ENCODE results near the gene PGAM5.

PGAM5 gene

GRCh38 chr12:132723015-132723763 lies 12.5 kb downstream of the PGAM5 start:
- DNase-seq (ENCODE audit: low read depth): no peak

GRCh38 chr12:132723764-132724140 lies 13.1 kb downstream of the PGAM5 start:
- no peak for DNase-seq (ENCODE audit: low read depth)

DNA sequence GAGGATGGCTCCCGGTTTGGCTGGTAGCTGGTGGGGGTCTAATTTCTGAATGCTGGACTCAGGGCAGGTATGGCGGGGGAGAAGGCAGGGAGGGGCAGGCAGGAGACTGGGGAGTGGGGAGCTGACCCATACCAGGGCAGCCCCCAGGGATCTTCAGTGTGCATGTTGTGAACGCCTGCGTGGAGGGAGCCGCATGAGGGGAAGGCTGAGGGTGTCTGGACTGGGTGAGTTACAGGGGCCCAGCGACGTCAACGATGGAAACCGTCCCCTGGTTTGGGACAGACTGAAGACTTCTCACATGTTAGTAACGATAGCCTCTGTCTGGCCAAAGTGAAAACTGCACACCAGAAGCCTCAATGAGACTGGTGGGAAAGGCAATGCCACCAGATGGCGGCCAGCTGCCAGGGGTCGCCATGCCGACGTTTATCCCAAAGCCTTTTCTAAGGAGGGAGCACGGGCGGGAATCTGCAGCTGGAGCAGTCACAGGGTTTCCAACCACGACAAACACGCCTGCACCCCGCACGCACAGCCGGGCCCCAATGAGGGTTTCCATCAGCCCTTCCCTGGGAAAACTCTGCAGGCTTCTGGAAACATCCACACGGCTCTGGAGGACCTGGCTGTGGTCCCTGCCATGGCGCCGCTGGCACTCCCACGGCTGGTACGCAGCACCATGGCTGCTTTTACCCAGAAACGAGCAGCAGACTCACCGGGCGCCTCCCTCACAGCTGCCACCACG lies 14.0 kb downstream of the PGAM5 start:
- DNase-seq (ENCODE audit: low read depth): no peak

GRCh38 chr12:132726386-132726785 lies 15.7 kb downstream of the PGAM5 start:
- DNase-seq (ENCODE audit: low read depth): no peak

DNA sequence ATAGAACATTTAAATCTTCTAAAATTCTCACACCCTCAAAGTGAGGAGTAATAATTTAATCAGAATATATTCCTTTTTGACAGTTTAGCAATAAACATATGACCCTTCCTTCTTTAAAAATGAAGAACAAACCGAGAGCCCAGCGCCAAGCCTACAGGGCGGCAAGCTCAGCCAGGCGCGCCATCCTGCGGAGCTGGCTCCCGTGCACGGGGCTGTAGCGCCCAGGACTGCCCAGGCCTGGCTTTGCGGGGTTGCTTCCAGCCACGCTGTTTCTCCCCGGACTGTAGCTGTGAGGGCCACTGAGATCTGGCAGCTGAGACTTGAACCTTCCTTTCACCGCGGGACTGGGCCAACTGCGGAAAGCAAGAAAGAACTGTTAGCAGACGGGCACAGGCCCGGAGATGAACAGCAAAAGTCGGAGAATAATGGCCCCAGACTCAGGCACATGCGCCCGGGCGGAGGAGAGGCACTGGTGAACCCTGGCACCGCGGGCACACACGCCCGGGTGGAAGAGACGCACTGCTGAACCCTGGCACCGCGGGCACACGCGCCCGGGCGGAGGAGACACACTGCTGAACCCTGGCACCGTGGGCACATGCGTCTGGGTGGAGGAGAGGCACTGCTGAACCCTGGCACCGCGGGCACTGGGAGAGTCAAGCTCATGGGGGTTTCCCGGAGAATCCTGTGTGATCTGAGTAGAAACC lies 16.6 kb downstream of the PGAM5 start:
- DNase-seq (ENCODE audit: low read depth): no peak

- no peak for DNase-seq (ENCODE audit: low read depth)
These were observed 17.9 kb downstream of the PGAM5 start for GRCh38 chr12:132728502-132728901.

DNA sequence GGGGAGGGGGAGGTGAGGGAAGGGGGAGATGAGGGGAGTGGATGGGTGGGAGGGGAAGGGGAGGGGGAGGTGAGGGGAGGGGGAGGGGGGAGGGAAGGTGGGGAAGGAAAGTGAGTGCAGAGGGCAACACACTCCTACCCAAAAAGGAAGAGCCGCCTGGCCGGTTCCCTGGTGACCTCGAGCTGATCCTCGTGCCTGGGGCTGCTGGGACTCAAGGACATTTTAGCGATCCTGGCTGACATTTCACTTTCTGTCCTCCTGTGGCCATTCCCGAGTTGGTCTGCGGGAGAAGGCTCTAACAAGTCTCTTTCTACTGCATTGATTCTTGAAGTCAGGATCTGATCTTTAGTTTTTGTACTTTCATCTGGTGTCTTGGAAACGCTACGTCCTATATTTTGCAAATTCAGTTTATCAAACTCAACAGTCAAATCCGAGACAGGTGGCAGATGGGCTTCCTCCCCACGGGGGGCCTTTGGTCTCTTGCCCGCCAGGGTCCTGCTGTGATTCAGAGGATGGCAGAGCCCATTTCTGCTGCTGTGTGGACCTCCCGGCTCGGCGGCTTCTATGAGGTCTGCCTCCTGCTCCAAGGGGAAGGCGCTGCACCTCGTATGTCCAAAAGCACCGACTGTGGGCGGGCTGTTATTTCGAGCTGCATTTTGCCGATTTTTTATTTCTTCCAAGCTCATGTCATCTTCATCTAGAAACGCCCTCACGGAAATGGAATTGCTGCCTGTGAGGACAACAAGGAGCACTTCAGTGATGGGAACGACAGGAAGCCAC lies 19.1 kb downstream of the PGAM5 start:
- DNase-seq (ENCODE audit: low read depth): no peak

GRCh38 chr12:132730353-132730752 lies 19.7 kb downstream of the PGAM5 start:
- DNase-seq (ENCODE audit: low read depth): no peak

- no peak for DNase-seq (ENCODE audit: low read depth)
These were observed 20.9 kb downstream of the PGAM5 start for GRCh38 chr12:132731574-132731973.

DNA sequence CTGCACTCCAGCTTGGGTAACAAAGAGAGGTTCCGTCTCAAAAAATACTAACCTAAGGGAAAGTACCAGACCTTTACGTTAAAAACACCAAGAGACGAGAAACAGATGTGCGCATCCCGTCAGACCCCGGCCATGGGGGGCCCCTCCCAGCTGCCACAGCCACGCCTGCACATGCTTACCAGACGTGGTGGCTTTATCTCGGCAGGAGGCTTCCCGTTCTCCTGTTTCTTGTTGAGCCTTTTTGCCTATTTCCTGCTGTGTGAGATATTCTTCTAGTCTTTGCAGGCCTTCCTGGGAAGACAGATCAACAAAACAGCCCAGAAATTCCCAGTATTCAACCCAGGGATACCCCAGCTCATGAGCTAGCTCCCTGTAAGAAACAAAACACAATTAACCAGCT lies 23.6 kb downstream of the PGAM5 start:
- DNase-seq (ENCODE audit: low read depth): no peak

GRCh38 chr12:132735496-132735895 lies 24.9 kb downstream of the PGAM5 start:
- DNase-seq (ENCODE audit: low read depth): no peak

DNA sequence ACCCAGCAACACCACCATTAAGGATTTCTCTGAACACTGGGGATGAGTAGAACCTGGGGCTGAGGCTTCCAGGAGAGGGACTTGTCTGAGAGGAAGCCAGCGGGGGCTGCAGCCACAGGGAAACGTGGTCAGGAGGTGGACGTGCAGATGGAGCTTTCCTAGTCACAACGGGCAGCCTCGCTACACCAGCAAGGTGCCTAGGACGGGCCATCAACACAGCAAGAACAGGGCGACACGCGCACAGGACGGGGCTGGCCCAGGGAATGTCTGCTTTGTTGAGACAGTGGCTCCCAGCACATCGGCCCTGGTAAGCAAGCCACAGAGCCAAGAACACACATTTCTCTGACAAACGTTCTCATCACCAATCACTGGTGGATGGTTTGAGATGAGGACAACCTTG lies 25.7 kb downstream of the PGAM5 start:
- DNase-seq (ENCODE audit: low read depth): no peak

- DNase-seq (ENCODE audit: low read depth): no peak
These were observed 26.3 kb downstream of the PGAM5 start for GRCh38 chr12:132736913-132737312.

GRCh38 chr12:132739600-132740312 lies 29.1 kb downstream of the PGAM5 start:
- no peak for DNase-seq (ENCODE audit: low read depth)

- DNase-seq (ENCODE audit: low read depth): no peak
These were observed 29.6 kb downstream of the PGAM5 start for GRCh38 chr12:132740313-132740646.

DNA sequence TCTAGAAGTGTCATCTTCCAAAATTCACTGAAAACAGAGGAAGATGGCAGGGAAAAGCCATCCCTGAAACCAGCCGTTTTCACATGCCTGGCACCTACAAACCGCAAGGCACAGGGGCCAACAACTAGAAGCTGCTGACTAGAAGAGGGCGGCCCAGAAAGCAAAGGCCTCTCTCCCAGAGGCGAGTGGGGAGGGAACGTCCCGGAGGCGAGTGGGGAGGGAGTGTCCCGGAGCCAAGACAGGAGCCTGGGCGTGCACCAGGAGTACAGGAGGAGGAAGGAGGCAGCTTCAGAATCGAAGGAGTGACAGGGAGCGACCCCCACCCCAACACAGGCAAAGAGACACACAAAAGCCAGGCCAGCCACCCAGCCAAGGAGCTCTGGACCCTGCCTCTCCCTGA lies 30.0 kb downstream of the PGAM5 start:
- no peak for DNase-seq (ENCODE audit: low read depth)

DNA sequence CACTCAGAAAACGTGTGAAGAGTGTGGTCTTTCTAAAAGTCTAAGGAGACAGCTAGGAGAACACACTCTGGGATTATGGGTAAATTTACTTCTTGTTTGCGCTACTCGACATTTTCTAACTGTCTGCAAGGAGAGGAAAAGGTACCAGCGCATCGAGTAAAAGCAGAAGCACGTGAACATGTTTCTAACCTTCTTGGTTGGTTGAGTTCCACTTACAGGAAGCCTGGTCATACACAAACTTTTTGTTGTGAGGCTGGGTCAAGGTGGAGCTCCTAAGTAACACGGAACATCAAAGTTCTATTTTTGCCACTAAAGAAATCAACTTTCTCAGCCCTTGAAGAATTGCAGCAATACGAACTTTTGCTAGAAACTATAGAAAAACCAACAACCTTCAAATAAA lies 31.0 kb downstream of the PGAM5 start:
- no peak for DNase-seq (ENCODE audit: low read depth)

GRCh38 chr12:132743831-132744230 lies 33.2 kb downstream of the PGAM5 start:
- DNase-seq (ENCODE audit: low read depth): no peak

DNA sequence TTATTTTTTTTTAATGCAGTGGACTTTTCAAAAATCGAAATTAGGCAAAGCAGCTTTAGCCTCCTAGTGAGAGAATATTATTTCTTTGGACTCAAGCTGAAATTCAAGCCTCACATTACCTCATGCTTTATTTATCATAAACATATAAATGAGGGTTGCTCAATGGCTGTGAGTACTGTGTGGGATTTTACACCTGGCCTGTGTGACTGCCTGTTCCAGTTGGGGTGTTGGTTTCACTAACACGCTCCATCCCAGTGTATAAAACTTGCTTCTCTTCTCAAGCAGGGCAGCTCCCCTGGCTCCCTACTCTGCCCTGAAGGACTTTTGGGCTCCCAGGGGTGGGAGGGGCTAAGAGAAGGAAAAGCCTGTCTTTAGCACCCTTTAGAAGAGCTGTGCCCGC lies 36.0 kb downstream of the PGAM5 start:
- DNase-seq (ENCODE audit: low read depth): no peak

- no peak for DNase-seq (ENCODE audit: low read depth)
These were observed 36.8 kb downstream of the PGAM5 start for GRCh38 chr12:132747395-132747794.

DNA sequence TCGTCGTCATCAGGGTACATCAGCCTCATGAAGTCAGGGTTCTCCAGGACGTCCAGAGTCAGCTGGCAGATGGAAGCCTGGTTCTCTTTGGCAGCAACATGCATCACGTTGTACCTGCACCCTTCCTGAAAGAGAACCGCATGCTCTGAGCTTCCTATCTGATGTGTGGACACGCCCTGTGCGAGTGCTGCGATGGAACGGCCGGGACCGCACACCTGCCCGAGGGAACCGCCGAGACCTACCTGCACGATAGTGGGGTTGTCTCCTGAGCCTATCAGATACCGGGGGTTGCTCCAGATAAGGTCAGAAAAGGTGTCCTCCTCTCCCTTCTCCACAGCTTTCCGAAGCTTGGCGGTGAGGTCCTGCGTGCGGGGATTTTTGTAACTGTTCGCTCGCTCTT lies 37.3 kb downstream of the PGAM5 start:
- no peak for DNase-seq (ENCODE audit: low read depth)

DNA sequence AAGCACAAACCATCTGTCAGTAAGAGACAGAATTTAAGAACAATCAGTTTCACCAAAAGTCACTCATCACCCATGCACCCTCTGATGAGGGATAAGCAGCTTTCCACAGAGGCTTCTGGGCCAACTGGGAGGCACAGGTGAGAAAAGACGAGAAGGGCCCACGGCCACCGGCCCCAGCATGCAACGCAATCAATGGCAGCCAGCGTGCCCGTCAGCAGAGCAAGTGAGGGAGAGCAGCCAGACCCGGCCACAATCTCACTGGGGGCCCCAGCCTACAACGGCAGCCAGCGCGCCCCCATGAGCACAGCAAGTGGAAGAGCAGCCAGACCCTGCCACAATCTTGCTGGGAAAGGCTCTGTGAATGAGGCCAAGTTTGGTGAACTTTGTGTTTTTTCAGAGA lies 37.7 kb downstream of the PGAM5 start:
- DNase-seq (ENCODE audit: low read depth): no peak
